ENCODE measurements around the gene ZSCAN1. TPM values are rescaled to one million over a fixed set of nuclear protein-coding genes. Genes with fewer than 3 reads are reported as not detected.
"Not testable (repeated sequence)": the region's sequence is repeated elsewhere in the genome, so short reads cannot be mapped to it uniquely, and the experiment has no call there.

ZSCAN1 gene
- total RNA-seq, 4 donors from 2014 or later, result 0.23 TPM; not detected in 3

DNA sequence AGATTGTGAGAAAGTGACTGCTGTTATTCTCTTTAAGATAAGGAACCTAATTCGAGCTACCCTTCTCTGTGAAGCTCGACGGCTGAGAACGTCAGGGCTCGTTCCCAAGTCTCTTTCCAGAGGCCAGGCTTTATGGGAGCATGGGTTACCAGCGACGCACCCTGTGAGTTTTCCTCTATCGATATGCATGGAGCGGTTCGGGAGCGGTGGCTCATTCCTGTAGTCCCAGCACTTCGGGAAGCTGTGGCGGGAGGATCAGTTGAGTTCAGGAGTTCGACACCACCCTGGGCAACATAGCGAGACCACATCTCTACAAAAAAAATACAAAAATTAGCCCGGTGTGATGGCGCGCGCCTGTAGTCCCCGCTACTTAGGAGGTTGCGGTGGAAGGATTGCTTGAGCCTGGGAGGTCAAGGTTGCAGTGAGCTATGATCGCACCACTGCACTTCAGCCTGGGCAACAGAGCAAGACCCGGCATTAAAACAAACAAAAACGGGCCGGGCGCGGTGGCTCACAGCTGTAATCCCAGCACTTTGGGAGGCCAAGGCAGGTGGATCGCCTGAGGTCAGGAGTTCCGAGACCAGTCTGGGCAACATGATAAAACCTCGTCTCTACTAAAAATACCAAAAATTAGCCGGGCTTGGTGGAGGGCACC lies 30.5 kb upstream of the ZSCAN1 start:
- intact Hi-C loops (cut with DNase I; ENCODE audit: low total_unique reads), result no loop called here
- no peak for TF ChIP-seq POLR2A (IDR thresholded peaks at IDR 0.05)
- TF ChIP-seq, protein P1, sequence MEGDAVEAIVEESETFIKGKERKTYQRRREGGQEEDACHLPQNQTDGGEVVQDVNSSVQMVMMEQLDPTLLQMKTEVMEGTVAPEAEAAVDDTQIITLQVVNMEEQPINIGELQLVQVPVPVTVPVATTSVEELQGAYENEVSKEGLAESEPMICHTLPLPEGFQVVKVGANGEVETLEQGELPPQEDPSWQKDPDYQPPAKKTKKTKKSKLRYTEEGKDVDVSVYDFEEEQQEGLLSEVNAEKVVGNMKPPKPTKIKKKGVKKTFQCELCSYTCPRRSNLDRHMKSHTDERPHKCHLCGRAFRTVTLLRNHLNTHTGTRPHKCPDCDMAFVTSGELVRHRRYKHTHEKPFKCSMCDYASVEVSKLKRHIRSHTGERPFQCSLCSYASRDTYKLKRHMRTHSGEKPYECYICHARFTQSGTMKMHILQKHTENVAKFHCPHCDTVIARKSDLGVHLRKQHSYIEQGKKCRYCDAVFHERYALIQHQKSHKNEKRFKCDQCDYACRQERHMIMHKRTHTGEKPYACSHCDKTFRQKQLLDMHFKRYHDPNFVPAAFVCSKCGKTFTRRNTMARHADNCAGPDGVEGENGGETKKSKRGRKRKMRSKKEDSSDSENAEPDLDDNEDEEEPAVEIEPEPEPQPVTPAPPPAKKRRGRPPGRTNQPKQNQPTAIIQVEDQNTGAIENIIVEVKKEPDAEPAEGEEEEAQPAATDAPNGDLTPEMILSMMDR (IDR thresholded peaks at IDR 0.05), result no peak
- no peak for DNase-seq (ENCODE audit: low spot score in 2 of 2)
- WGBS, 2 donors, result 18 to 22% methylated on average over 31 of the region's 31 CpGs
- H3K4me3 ChIP-seq (ENCODE audit: low read depth, poor library complexity, severe bottlenecking), result peak overlapping the region; percentile 96

DNA sequence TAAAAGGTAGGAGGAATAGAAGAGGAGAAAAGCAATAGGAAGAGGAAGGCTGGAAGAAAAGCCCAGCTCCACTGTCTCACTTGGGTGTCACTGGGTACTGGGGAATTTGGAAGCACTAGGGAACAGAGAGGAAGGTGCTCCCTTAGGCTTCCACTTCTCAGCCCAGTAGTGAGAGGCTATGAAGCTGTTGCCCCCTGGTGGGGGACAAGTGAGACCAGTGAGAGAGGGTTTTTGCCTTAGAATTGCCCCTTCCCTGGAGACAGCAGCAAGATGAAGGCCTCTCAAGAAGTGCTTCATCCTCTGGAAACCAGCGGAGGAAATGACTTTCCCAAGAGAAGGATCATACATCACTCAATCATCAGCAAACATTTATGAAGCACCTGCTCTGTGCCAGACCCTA lies 26.5 kb upstream of the ZSCAN1 start:
- no peak for TF ChIP-seq POLR2A (IDR thresholded peaks at IDR 0.05)
- TF ChIP-seq, protein P1 (IDR thresholded peaks at IDR 0.05), result no peak
- intact Hi-C loops (cut with DNase I; ENCODE audit: low total_unique reads), result no loop called here
- WGBS, 2 donors, result 89 to 97% methylated on average over 1 of the region's 1 CpG
- no peak overlapping the region for H3K4me3 ChIP-seq (ENCODE audit: low read depth, poor library complexity, severe bottlenecking)
- no peak for DNase-seq (ENCODE audit: low spot score in 2 of 2)

DNA sequence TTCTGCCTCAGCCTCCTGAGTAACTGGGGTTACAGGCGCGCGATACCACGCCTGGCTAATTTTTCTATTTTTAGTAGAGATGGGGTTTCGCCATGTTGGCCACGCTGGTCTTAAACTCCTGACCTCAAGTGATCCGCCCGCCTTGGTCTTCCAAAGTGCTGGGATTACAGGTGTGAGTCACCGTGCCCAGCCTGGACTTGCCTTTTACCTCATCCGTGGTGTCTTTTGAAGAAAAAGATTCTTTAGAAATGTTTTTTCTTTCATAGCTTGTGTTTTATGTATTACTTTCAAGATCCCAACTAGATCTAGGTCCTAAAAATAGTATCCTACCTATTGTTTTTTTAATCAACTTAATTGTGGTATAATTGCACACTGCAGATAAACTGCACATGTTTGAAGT lies 24.9 kb upstream of the ZSCAN1 start:
- intact Hi-C loops (cut with DNase I; ENCODE audit: low total_unique reads); H3K4me3 ChIP-seq (ENCODE audit: low read depth, poor library complexity, severe bottlenecking); DNase-seq (ENCODE audit: low spot score in 2 of 2): not testable (repeated sequence)
- 27 to 45% methylated on average over 10 of the region's 10 CpGs for WGBS, 2 donors

DNA sequence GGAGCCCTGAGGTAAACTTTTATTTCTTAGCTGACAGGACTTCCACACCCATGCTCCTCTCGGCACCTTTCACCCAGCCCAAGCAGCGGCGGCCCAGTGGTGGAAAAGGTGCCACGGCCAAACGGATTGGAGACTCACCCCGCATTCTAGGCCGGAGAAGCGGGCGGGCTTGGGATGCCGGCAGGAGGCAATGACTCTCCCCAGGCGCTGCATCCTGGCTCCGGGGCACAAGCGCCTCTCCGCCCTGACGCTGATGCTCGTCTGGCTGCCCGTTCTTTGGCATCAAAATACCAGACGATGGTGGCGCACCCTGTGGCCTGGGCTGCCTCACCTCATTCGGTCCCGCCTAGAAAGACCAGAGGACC lies 24.5 kb upstream of the ZSCAN1 start:
- DNase-seq (ENCODE audit: low spot score in 2 of 2), result no peak
- TF ChIP-seq, protein P1 (IDR thresholded peaks at IDR 0.05), result no peak
- TF ChIP-seq POLR2A (IDR thresholded peaks at IDR 0.05), result no peak
- intact Hi-C loops (cut with DNase I; ENCODE audit: low total_unique reads), result no loop called here
- H3K4me3 ChIP-seq (ENCODE audit: low read depth, poor library complexity, severe bottlenecking), result no peak overlapping the region
- 1 to 2% methylated on average over 16 to 20 of the region's 21 CpGs for WGBS, 2 donors

DNA sequence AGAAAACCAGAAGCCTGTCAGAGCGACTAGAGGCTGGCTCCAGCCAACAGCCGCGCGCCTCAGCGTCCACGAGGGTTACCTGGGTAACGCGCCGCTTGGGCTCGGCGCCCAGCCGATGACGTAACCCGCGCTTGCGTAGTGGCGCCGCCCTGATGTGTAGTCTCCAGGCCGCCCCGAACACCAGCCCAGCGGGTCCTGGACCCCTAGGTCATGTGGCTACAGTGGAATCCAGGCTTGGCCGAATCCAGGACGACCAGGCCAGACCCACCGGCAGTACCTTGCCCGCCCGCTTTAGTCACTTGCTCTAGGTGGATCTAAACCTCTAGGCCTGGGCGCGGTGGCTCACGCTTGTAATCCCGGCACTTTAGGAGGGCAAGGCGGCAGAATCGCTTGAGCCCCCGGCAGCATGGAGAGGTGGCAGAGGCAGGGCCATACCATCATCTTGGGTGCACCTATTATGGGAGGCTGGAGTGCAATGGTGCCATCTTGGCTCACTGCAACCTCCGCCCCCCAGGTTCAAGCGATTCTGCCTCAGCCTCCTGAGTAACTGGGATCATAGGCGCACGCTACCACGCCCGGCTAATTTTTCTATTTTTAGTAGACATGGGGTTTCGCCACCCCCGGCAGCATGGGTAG lies 24.0 kb upstream of the ZSCAN1 start:
- intact Hi-C loops (cut with DNase I; ENCODE audit: low total_unique reads), result no loop called here
- DNase-seq (ENCODE audit: low spot score in 2 of 2), result peak; percentile 76 to 93
- TF ChIP-seq, protein P1 (IDR thresholded peaks at IDR 0.05), result no peak
- TF ChIP-seq POLR2A (IDR thresholded peaks at IDR 0.05), result no peak
- peak overlapping the region; percentile 33 for H3K4me3 ChIP-seq (ENCODE audit: low read depth, poor library complexity, severe bottlenecking)
- 1 to 10% methylated on average over 16 to 37 of the region's 41 CpGs for WGBS, 2 donors

DNA sequence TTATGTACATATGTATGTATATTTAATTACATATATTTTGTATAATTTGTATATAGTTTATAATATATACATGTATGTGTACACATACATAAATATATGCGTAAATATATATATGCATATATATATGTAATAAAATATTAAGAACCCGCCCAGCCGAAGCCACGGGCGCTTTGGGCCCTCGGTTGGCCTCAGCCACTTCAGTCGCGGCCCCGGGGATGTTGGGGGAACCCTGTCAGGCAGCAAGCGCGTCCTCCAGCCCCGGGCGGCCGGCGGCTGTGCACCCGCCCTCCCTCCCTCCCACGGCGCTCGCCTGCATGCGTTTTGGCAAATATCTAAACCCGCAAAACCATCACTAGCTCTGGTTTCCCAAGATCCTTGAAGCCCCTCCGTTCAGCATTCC lies 23.3 kb upstream of the ZSCAN1 start:
- no peak overlapping the region for H3K4me3 ChIP-seq (ENCODE audit: low read depth, poor library complexity, severe bottlenecking)
- TF ChIP-seq, protein P1 (IDR thresholded peaks at IDR 0.05), result no peak
- TF ChIP-seq POLR2A (IDR thresholded peaks at IDR 0.05), result no peak
- 29 to 75% methylated on average over 22 of the region's 22 CpGs for WGBS, 2 donors
- DNase-seq (ENCODE audit: low spot score in 2 of 2), result no peak
- intact Hi-C loops (cut with DNase I; ENCODE audit: low total_unique reads), result no loop called here
